SK-N-MC (cell line): ENCODE results near the gene PLPP7.

Experiments
- EZH2 ChIP-seq: fragments of 200-600 bp; sonication (generic); IDR thresholded peaks from one replicate; pipeline ENCODE4 v1.6.1; 2017; ENCODE audit warnings: antibody characterized with exemption
- FOXP2 ChIP-seq: optimal IDR thresholded peaks from 2 replicates; pipeline ENCODE3; 2011; ENCODE audit warnings: mild to moderate bottlenecking, moderate library complexity; ENCODE audit not compliant: insufficient read depth; ENCODE audit errors: extremely low read length, control extremely low read depth
- POLR2AphosphoS5 ChIP-seq: IDR thresholded peaks from 2 replicates; pipeline ENCODE4 v1.6.1; 2012; ENCODE audit warnings: mild to moderate bottlenecking, low read depth, low read length, borderline replicate concordance

DNA sequence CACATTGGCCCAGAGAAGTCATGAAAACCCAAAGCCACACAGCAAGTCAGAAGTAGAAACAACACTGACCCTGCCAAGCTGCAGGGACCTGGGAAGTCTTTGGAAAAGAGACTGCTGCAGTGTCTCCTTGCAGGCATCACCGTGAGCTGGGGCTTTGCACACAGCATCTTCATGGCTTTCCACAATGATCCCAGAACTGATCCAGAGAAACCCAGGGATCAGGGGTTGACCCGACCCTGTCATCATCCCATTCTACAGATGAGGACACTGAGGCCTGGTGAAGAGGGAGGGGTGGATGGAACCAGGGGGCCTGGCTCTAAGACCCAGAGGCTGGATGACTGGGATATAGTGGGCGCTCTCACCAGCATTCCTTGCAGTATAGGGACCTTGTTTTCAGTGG, 8.9 kb upstream of the PLPP7 start:
- TF ChIP-seq POLR2AphosphoS5 (no peak), EZH2 (no peak), FOXP2 (no peak)
